GM12874 (cell line): ENCODE data around the gene SINHCAF.

Source experiments
- TF ChIP-seq, protein P1 (sequence below): IDR thresholded peaks from 2 replicates; pipeline ENCODE4 v1.5.1; 2011; ENCODE audit warnings: low read depth, mild to moderate bottlenecking, control low read depth, low read length, moderate library complexity; ENCODE audit not compliant: insufficient read depth

Gene SINHCAF

DNA sequence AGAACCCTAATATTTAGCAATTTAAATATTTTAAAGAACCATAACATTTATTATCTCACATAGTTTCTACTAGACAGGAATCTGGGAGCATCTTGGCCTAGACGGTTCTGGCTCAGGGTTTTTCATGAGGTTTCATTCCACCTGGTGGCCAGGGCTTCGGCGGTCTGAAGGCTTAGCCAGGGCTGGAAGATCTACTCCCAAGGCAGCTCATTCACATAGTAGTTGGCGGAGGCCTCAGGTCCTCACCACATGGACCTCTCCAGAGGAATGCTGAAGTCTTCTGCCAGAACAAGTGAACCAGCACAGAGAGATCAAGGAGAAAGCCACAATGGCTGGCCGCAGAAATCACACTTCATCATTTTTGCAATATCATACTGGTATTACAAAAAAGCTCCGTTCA, 68.2 kb downstream of the SINHCAF start:
- TF ChIP-seq, protein P1, sequence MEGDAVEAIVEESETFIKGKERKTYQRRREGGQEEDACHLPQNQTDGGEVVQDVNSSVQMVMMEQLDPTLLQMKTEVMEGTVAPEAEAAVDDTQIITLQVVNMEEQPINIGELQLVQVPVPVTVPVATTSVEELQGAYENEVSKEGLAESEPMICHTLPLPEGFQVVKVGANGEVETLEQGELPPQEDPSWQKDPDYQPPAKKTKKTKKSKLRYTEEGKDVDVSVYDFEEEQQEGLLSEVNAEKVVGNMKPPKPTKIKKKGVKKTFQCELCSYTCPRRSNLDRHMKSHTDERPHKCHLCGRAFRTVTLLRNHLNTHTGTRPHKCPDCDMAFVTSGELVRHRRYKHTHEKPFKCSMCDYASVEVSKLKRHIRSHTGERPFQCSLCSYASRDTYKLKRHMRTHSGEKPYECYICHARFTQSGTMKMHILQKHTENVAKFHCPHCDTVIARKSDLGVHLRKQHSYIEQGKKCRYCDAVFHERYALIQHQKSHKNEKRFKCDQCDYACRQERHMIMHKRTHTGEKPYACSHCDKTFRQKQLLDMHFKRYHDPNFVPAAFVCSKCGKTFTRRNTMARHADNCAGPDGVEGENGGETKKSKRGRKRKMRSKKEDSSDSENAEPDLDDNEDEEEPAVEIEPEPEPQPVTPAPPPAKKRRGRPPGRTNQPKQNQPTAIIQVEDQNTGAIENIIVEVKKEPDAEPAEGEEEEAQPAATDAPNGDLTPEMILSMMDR, result no peak

DNA sequence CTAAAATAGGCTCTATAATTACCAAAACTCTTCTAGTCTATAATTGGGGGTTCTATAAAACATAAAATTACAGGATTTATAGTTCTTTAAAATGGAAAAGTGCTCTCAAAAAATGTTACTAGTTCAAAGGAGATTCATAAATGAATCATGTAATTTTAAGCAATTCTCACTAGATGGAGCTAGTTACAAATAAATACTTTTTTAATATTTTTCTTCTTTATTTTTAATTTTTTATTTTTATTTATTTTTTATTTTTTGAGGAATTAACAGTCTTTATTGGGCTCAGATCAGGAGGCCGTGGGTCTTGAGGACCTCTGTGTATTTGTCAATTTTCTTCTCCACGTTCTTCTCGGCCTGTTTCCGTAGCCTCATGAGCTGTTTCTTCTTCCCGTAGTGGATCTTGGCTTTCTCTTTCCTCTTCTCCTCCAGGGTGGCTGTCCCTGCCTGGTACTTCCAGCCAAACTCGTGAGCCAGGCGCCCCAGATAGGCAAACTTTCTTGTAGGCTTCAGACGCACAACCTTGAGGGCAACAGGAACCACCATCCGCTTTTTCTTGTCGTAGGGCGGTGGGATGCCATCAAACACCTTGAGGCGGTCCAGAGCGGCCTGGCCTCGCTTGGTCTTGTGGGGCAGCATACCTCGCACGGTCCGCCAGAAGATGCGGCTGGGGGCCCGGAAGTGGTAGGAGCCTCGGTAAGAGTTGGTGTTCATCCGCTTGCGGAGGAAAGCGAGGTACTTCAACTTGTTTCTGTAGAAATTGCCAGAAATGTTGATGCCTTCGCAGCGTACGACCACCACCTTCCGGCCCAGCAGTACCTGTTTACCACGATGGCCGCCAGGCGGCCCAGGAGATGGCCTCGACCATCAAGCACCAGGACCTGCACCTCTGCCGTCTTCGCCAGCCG, 74.0 kb downstream of the SINHCAF start:
- TF ChIP-seq, protein P1, result peak; percentile 19; the same call in 1 of the 2 replicates

DNA sequence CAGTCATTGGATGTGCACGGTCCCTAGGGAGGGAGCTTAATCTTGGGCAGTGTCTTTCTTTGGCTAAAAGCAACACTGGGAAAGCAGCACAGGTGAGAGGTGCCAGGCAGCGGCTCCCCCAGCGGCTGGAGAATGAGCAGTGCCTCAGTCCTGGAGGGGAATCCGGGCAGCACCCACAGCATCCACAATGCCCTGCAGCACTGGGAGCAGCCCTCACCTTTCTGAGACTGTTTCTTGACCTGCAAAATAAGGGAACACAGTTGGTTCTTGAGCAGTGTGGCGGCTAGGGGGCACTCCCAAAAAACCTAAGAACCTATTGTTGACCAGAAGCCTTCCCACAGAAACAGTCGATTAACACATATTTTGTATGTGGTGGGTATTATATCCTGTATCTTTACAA, 75.8 kb downstream of the SINHCAF start:
- TF ChIP-seq, protein P1, result no peak

DNA sequence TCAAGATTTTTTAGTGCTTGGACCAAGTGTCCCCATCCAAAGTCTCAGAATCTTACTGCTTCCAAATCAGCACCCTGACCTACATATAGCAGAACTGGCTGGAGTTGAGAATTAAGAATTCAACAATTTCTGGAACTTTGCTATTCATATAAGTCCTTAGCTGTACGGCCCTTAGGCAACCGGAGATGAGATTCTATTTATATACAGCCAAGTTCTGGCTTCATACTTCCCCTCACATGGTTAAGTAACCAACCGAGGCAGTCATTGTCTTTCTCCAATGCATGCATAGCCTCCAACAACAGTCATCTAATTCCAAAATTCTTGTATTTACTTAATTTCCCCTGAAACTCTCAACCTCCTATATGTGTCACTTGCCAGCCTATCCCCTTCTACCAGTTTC, 76.6 kb downstream of the SINHCAF start:
- TF ChIP-seq, protein P1, result no peak

DNA sequence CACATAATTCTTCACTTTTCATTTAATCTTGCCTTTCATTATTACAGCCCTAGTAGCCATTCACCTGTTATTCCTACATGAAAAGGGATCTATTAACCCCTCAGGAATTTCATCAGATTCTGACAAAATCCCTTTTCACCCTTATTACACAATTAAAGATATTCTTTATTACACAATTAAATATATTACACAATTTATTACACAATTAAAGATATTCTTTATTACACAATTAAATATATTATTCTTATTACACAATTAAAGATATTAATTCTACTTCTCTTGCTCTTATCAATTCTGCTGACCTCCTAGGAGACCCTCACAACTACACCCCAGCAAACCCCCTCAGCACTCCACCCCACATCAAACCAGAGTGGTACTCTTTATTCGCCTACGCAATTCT, 77.1 kb downstream of the SINHCAF start:
- TF ChIP-seq, protein P1, result no peak

DNA sequence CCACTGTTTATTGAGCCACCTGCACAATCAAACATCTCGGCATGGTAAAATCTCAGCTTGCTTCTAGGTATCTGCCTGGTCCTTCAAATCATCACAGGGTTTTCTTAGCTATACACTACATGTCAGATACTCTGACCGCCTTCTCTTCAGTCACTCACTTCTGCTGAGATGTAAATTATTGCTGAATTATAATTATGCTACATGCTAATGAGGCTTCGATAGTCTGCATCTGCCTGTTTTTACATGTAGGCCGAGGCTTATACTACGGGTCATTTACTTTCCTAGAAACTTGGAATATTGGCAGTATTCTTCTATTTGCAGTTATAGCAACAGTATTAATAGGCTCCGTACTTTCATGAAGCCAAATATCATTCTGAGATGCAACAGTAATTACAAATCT, 77.6 kb downstream of the SINHCAF start:
- TF ChIP-seq, protein P1, result no peak

DNA sequence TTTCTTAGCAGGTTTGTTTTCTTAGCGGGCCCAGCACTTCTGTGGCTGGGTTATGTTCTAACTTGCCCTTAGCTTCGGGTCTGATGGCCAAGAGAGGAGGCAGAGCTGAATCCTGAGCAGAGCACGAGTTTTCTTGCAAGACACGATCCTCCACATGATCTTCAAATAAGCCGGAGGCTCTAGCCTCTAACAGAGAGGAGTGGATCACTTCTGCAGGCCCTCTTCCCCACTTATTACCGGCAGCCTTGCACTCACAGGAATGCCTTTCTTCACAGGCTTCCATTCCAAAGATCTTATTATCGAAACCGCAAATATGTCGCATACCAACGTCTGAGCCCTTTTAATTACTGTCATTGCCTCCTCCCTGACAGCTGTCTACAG, 79.5 kb downstream of the SINHCAF start:
- TF ChIP-seq, protein P1, result no peak
